ENCODE measurements around the gene OR1D5.
A peak's percentile ranks its signal among the peaks of the same experiment; 100 is the strongest.

OR1D5 gene

DNA sequence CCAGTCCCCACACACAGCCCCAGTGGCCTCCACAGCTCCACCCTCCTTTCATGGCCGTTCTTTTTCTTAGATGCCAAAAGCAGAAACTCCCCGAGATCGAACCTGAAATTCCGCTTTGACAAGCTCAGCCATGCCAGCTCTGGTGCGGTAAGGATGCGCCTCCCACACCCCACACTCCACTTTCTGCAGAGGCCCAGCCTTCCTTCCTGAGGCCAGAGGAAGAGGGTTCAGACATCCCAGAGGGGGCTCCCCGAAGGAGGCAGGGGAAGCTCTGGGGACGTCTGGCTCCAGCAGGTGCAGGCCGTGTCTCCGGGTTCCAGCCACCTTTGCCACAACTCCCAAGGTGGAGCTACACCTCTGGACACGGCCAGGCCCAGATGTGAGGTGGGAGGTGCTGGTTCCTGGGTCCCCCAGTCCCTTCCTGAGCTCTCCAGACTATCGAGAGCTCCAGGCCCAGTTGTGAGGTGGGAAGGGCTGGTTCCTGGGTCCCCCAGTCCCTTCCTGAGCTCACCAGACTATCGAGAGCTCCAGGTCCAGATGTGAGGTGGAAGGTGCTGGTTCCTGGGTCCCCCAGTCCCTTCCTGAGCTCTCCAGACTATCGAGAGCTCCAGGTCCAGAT, 32.4 kb downstream of the OR1D5 start:
- DNase-seq: peak; percentile 6 to 21

DNA sequence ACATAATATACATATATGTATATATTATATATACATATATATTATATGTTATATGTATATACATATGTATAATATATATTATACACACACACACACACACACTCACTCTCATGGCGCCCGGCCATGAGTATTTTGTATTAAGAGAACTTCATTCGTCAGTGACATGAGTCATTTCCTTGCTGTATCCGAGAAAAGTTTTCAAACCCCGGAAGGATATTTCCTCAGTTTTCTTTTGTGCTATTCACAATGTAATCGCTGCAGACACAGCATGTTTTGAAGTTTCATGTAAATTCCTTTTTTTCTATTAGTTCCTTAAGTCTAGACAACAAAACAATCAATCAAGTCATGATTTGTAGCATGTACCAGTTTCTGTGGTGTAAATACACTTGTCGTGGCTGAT, 33.3 kb downstream of the OR1D5 start:
- peak; percentile 23 to 51 for DNase-seq

DNA sequence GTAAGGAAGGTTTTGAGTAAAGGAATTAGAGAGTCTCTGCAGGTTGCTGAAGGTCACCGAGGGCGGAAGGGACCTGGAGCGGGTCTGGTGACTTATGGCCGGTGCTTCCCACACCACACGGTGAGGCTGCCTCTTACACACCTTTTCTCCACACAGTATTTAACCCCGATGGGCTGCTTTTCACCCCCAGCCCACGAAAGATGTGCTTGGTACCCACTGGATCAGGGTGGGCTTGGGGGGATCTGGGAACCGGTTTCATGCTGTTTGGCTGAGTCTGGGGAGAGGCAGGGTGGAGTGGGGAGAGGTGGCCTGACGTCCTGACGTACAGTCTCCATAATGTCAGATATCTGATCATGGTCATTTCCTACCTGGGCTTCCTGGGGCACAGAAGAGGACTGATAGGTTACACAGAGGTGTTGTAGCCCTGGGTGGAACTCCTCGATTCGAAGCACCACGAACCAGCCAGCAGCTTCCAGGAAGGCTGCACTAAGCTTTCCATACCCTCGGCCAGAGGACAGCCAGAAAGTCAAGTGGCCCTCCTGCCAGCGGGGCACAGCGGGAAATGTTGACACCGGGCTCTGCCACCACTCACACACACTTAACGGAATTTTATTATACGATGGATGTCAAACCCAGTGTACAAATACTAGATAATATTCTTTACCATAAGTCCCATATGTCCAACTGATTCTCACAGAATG, 34.0 kb downstream of the OR1D5 start:
- no peak for DNase-seq

DNA sequence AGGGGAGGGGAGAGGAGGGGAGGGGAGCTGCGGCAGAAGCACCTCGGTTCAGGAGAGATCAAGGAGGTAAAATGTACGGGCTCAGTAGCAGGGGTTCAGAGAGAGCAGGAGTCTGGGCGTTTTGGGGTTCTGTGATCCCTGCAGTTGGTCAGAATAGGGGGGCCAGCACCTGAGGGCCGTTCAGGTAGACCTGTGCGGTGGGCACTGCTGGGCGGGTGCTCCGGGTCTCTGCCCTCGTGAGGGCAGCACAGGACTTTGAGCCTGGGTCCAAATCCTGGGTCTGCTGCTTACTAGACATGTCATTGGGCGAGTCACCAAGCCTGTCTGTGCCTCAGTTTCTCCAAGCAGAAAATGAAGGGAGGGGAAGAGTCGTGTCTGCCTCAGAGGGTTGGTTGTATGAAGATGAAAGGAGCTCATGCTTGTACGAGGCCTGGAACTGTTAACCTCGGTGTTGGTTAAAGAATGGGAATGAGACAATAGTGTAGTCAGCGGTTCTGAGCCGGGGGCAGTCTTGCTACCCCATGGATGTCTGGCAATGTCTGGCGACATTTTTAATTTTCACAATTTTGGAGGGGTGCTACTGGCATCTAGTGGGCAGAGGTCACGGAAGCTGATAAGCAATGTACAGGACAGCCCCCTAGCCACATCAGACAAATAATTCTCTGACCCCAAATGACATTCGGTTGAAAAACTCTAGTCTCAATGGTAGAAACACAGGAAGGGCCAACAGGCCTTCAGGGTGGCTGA, 35.4 kb downstream of the OR1D5 start:
- DNase-seq: no peak

DNA sequence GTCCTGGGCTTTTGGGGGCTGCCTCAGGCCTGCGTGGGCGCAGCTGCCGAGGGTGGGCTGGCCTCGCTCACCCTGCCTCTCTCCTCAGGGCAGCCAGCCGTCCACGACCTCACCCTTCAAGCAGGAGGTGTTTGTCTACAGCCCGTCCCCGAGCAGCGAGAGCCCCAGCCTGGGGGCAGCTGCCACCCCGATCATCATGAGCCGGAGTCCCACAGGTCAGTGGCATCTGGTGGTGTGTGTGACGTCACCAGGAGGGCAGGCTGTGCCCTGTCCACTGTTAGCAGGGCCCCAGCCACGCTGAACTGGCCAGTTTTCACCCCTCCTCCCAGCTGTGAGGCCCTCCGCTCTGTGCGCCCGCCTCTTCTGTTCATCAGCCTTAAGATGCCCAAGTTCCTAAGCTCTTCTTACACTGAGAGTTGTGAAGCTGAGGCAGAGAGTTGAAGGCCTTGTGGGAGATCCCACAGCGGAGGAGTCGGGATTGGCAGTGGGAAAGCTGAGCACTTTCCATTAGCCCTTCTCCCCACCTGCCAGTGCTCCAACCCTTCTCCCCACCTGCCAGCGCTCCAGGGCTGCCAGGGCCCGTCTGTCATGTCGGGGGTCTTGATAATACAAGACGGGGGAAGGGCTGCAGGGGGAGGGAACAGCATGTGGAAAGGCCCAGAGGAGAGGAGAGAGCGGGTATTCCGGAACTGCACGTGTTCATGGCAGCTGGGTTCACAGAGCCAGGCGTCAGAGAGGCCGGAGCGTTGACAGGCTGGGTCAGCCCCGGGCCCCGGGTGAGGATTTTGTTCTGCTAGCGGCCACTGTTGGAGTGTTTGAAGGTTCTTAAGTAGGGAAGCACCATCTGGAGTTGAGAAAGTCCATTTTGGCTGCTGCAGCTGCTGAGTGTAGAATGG, 36.3 kb downstream of the OR1D5 start:
- no peak for DNase-seq

DNA sequence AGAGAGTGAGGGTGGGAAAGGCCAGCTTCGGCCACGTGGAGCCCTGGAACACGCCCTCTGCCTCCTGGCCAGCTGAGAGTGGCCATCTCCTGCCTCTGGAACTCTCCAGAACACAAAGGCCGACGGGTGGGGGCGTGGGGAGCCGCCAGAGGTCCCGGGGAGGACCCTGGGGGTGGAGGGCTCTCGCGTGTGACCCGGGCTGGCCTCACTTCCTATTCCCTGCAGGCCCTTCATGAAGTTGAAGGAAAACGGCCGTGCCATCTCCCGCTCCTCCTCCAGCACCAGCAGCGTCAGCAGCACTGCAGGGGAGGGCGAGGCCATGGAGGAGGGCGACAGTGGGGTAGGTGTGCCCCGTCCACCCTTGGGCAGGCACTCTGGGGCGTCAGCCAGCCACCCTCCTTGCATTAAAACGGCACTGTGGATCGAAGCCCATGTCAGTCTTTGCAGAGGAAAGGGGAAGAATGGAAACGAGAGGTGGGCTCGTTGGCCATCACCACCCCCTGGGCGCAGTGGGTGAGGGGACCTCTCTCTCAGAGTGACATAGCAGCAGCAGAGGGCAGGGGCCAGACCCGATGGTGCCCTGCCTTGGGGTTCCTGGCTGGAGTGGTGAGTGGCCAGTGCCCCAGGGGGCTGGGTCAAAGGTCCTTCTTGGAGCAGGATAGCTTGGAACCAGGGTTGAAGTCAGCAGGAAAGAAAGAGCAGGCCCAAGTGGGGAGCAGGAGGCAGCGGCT, 37.1 kb downstream of the OR1D5 start:
- no peak for DNase-seq

DNA sequence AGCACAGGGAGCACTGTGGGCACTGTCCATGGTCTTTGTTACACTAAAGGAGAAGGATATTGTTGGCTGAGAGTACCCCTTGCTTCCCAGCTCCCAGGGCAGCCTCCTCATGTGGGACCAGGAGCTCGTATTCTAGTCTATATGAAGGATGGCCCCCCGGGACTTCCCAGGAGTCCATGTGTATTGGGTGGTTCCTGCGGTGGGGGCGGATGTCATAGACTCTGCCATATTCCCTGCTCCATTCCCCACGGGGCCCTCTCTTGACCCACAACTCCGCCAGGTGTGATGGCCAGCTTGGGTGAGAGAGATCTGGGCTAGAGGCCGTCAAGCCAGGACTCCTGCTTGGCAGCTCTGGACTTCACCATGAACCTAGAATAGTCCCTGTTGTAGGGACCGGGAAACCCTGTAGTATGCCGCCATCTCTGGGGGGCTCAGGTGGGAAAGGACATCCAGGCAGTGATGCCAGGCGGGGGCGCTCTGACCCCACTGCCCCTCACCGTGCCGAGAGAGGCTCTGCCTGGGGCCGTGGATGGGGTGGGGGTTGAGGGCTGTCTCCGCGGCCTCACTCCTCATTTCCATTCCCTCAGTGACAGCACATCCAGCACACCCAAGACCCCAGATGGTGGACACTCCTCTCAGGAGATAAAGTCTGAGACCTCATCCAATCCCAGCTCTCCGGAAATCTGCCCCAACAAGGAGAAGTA, 37.8 kb downstream of the OR1D5 start:
- DNase-seq: no peak

DNA sequence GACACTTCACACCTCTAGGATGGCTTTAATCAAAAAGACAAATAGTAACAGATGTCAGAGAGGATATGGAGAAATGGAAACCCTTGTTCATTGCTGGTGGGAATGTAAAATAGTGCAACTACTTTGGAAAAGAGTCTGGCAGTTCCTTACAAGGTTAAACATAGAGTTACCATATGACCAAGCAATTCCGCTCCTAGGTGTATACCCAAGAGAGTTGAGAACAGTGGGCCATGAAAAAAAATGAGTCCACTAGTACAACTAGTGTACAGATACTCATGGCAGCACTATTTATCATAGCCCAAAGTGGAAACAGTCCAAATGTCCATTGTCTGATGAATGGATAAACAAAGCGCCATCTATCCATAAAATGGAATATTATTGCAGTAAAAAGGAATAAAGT, 39.1 kb downstream of the OR1D5 start:
- no peak for DNase-seq

DNA sequence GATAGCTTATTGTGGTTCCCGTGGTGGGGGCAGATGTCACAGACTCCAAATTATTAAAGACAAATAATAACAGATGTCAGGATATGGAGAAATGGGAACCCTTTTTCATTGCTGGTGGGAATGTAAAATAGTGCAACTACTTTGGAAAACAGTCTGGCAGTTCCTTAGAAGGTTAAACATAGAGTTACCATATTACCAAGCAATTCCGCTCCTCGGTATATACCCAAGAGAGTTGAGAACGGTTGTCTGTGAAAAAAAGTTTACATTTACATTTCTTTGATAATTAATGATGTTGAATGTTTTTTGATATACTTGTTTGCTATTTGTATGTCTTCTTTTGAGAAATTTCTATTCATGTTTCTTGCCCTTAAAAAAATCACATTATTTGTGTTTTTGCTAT, 41.2 kb downstream of the OR1D5 start:
- no peak for DNase-seq

DNA sequence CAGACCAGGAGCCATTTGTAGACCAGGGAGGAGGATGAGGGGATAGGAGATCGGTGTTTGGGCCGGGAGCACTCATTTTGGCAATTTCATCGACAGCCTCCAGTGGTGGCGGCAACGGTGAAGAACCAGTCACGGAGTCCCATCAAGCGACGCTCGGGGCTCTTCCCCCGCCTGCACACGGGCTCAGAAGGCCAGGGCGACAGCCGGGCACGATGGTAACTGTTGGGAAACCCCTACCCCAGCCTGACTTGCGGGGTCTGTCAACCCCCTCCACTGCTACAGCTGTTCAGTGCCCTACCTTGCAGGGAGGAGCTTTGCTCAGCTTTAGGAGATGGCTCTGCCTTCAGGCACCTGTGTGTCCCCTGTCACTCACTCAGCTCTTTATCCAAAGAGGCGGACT, 43.0 kb downstream of the OR1D5 start:
- DNase-seq: no peak

DNA sequence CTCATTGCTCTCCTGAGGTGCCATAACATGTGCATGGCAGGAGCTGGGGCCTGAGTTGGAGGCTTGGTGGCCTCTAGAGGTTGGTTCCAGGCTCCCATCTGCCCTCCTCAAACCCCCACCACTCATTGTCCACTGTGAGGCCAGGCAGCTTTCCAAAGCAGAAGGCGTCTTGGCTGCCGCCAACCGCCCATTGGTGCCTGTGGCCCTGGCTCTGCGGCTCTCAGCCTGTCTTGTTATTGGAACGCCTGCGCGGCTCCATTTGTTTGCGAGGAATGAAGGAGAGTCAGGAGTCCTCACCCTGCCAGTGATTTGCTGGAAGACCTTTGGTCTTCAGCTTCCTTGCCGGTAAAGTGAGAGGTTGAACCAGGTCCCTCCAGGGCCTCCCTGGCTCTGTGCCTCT, 43.6 kb downstream of the OR1D5 start:
- no peak for DNase-seq

DNA sequence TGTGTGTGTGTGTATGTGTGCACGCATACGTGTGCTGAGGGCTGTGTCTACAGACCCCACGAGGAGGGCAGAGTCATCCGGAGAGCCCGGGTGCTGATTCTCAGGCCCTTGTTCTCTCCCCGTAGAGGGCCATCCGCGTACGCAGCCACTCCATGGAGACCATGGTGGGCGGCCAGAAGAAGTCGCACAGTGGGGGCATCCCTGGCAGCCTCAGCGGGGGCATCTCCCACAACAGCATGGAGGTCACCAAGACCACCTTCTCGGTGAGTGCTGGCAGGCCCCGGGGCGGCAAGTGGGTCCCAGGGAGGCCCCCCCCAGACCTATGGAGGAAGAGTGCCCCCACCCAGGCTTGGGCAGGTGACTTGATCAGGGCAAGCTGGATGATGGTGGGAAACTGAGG, 45.5 kb downstream of the OR1D5 start:
- DNase-seq: no peak

DNA sequence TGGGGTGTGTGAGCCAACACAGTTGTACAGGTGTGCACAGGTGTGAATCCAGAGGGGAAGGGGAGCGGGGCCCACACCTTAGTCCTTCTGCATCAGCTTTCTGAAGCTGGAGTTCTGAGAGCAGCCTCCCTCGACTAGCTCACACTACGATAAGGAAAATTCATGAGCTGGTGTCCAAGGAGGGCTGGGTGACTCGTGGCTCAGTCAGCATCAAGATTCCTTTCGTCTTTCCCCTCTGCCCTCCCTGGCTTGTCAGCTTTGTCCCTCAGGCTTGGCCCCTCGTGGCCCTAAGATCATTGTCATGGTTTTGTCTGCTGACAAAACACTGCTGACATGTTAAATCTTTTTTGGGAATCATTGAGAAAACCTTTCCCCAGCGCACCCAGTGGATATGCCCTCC, 47.5 kb downstream of the OR1D5 start:
- no peak for DNase-seq

DNA sequence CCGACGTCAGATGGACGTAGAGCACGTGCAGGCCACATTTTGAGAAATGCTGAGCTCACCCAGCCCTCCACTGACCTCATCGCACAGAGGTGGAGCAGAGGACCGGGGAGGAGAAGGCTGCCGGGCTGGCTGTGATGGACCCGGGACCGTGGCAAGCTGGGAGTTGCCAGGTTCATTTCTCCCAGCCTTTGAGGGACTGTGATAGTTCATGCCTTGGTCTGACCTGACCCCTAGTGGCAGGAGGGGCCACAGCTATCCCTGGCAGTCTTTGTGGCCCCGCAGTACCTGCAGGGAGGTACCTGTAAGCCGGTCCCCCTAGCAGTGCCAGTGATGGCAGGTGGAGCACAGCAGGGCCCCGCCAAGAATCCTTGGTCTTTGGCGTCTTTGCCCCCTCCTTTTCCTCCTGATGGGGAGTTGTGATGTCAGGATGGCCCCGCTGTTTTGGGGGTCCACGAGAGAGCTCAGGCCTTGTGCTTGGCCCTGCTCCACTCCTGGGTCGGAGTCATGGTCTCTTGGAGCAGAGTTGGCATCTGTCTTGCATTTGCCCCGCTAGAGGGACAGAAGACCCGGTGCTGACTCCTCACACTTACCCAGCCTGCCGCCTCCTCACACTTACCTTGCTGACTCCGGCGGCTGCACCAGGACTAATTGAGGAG, 50.4 kb downstream of the OR1D5 start:
- peak; percentile 25 to 31 for DNase-seq

Data from Kasumi-1 (cell line).